PC-9 (cell line): ENCODE results near the gene KRTAP10-7. TPM values are rescaled to one million over a fixed set of nuclear protein-coding genes. Genes with fewer than 3 reads are reported as not detected.

ENCODE experiments used
- BruUV-seq: library from RNA; stranded (reverse); fragments of 400-500 nt; replicated peaks from 2 replicates; lab custom pipeline; 2021; lab: Mats Ljungman, UMichigan
- CTCF ChIA-PET: fragments of 300-600 bp; sonication (Branson Sonifier 250); formaldehyde crosslinking; loops from one replicate; lab custom pipeline; 2022; ENCODE audit warnings: antibody characterized with exemption; lab: Charles Lee
- POLR2A ChIA-PET: fragments of 300-600 bp; sonication (Branson Sonifier 250); formaldehyde crosslinking; loops from one replicate; lab custom pipeline; 2022; ENCODE audit warnings: antibody characterized with exemption; ENCODE audit not compliant: unreplicated experiment; lab: Charles Lee
- DNase-seq, 2 experiments: peaks; one replicate each; pipeline versions ENCODE4 v3.0.0 to v3.0.0-alpha.2; 2015 to 2022; ENCODE audit warnings: mixed read lengths in 1 of 2
- H2AFZ ChIP-seq: fragments of 200-600 bp; sonication (generic); 2 replicates; pipeline ENCODE4 v1.8.1; 2017; ENCODE audit warnings: antibody characterized with exemption
- H3F3A ChIP-seq: fragments of 200-600 bp; sonication (generic); 2 replicates; pipeline ENCODE4 v1.8.1; 2017; ENCODE audit warnings: antibody characterized with exemption, mild to moderate bottlenecking, low read depth; ENCODE audit not compliant: insufficient read depth
- H3K27ac ChIP-seq: fragments of 200-600 bp; sonication (generic); 2 replicates; pipeline ENCODE4 v1.6.1; 2016; ENCODE audit warnings: mixed run types
- H3K27me3 ChIP-seq: fragments of 200-600 bp; sonication (generic); 2 replicates; pipeline ENCODE4 v1.6.1; 2016; ENCODE audit warnings: low read depth, mixed run types; ENCODE audit not compliant: insufficient read depth
- H3K36me3 ChIP-seq: fragments of 200-600 bp; sonication (generic); 2 replicates; pipeline ENCODE4 v1.6.1; 2016; ENCODE audit warnings: low read depth, mixed run types
- H3K4me1 ChIP-seq: fragments of 200-600 bp; sonication (generic); replicated peaks from 2 replicates; pipeline ENCODE4 v1.6.1; 2016; ENCODE audit warnings: mixed run types; ENCODE audit not compliant: insufficient read depth
- H3K4me2 ChIP-seq: fragments of 200-600 bp; sonication (generic); 2 replicates; pipeline ENCODE4 v1.6.1; 2017; ENCODE audit warnings: mixed run types
- H3K4me3 ChIP-seq: fragments of 200-600 bp; sonication (generic); 2 replicates; pipeline ENCODE4 v1.6.1; 2016; ENCODE audit warnings: mixed run types
- H3K79me2 ChIP-seq: fragments of 200-600 bp; sonication (generic); 2 replicates; pipeline ENCODE4 v1.6.1; 2017; ENCODE audit warnings: low read depth, mixed run types
- H3K9me2 ChIP-seq: fragments of 200-600 bp; sonication (generic); 2 replicates; pipeline ENCODE4 v1.8.1; 2017; ENCODE audit warnings: mild to moderate bottlenecking; ENCODE audit not compliant: insufficient read depth
- H3K9me3 ChIP-seq: fragments of 200-600 bp; sonication (generic); 2 replicates; pipeline ENCODE4 v1.8.1; 2016; ENCODE audit warnings: low read depth; ENCODE audit not compliant: insufficient read depth
- H4K20me1 ChIP-seq: fragments of 200-600 bp; sonication (generic); 2 replicates; pipeline ENCODE4 v1.8.1; 2017; ENCODE audit not compliant: insufficient read depth
- CTCF ChIP-seq: fragments of 200-600 bp; sonication (generic); conservative IDR thresholded peaks from 2 replicates; pipeline ENCODE4 v1.6.1; 2017; ENCODE audit warnings: mixed run types, antibody characterized with exemption, mild to moderate bottlenecking, moderate library complexity
- EZH2 ChIP-seq: fragments of 200-600 bp; sonication (generic); IDR thresholded peaks from 2 replicates; pipeline ENCODE4 v1.8.0; 2017; ENCODE audit warnings: antibody characterized with exemption, low read depth
- intact Hi-C: fragments of 100-400 bp; cut with micrococcal nuclease; formaldehyde crosslinking; loops from one replicate; pipeline ENCODE4 v1.10.0; 2022; ENCODE audit not compliant: unreplicated experiment
- total RNA-seq: library from RNA; stranded (reverse); gene quantifications from 2 replicates; pipeline ENCODE4 v1.2.3, GENCODE V29; 2021

The KRTAP10-7 gene
- total RNA-seq, 1 experiment from 2014 or later = not detected

DNA sequence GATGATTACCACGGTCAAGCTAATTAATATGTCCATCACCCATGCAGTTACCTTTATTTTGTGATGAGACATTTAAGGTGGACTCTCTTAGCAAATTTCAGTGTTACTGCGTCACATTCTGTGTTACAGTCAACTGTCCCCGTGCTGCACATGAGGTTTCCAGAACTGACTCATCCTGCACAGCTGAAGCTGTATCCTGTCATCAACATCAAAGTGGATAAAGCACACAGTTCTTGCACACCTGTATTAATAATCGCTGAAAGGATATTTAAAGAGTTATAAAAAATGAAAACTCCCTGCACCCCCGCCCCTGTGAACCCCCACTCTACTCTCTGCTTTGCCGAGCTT is 16.6 kb upstream of the KRTAP10-7 start:
- BruUV-seq = no TSS peak
- Histone ChIP-seq H3K36me3 (no peaks in the 10 kb centered on the region), H3K4me1 (no peaks in the 10 kb centered on the region), H3K27me3 (peaks cover 28% of the 10 kb centered on the region), H3K27ac (no peak overlapping the region), H3K9me3 (no peaks in the 10 kb centered on the region), H2AFZ (no peak overlapping the region), H4K20me1 (no peaks in the 10 kb centered on the region), H3K79me2 (no peaks in the 10 kb centered on the region), H3K9me2 (no peaks in the 10 kb centered on the region), H3F3A (no peaks in the 10 kb centered on the region), H3K4me2 (no peak overlapping the region), H3K4me3 (no peak overlapping the region)
- DNase-seq = no peak
- intact Hi-C loops = no loop called here
- ChIA-PET CTCF (no interaction called here), POLR2A (no interaction called here)
- no peak for TF ChIP-seq CTCF
- TF ChIP-seq EZH2 = no peak

- Histone ChIP-seq H3K27me3 (peaks cover 35% of the 10 kb centered on the region), H3K36me3 (no peaks in the 10 kb centered on the region)
Observed at GRCh38 chr21:44585892-44586291, 14.5 kb upstream of the KRTAP10-7 start.

GRCh38 chr21:44589094-44589493 is 11.3 kb upstream of the KRTAP10-7 start:
- Histone ChIP-seq H3K9me3 (no peaks in the 10 kb centered on the region), H4K20me1 (no peaks in the 10 kb centered on the region), H3K79me2 (no peaks in the 10 kb centered on the region), H3K4me1 (no peaks in the 10 kb centered on the region), H3K27me3 (peaks cover 51% of the 10 kb centered on the region), H3F3A (no peaks in the 10 kb centered on the region), H3K9me2 (no peaks in the 10 kb centered on the region), H3K4me3 (no peak overlapping the region), H3K36me3 (no peaks in the 10 kb centered on the region), H2AFZ (no peak overlapping the region), H3K4me2 (no peak overlapping the region), H3K27ac (no peak overlapping the region)
- intact Hi-C loops = no loop called here
- ChIA-PET POLR2A (no interaction called here), CTCF (no interaction called here)
- TF ChIP-seq EZH2 = no peak
- DNase-seq = no peak
- BruUV-seq = no TSS peak

More at GRCh38 chr21:44585892-44586291, 14.5 kb upstream of the KRTAP10-7 start:
- H3K4me1 ChIP-seq = no peaks in the 10 kb centered on the region
- POLR2A ChIA-PET = no interaction called here
- H3K27ac ChIP-seq = no peak overlapping the region
- no peak for TF ChIP-seq CTCF
- no peak for TF ChIP-seq EZH2
- no peak for DNase-seq
- CTCF ChIA-PET = no interaction called here
- H3K79me2 ChIP-seq = no peaks in the 10 kb centered on the region
- no peak overlapping the region for H3K4me3 ChIP-seq
- no TSS peak for BruUV-seq
- H3K9me3 ChIP-seq = no peaks in the 10 kb centered on the region
- no peak overlapping the region for H2AFZ ChIP-seq
- H3K9me2 ChIP-seq = no peaks in the 10 kb centered on the region
- no peaks in the 10 kb centered on the region for H4K20me1 ChIP-seq
- no peaks in the 10 kb centered on the region for H3F3A ChIP-seq
- intact Hi-C loops = no loop called here
- no peak overlapping the region for H3K4me2 ChIP-seq
